Measurements from ENCODE around the gene FRMD8. TPM values are rescaled to one million over a fixed set of nuclear protein-coding genes. Genes with fewer than 3 reads are reported as not detected.

Gene FRMD8
- total RNA-seq, 2 donors from 2014 or later, result 20.0 to 46.8 TPM

GRCh38 chr11:65414776-65415498, 28.5 kb downstream of the FRMD8 start:
- Histone ChIP-seq H3K27ac (no peak overlapping the region), H3K4me1 (peaks cover 60% of the 10 kb centered on the region), H3K36me3 (replicated peaks in 1 of 2; ENCODE audit: insufficient read depth in 1 of 2, low read depth in 2 of 2) (peaks cover 0 to 3% of the 10 kb centered on the region in 2 donors), H3K4me3 (no peak overlapping the region), H3K27me3 (no peaks in the 10 kb centered on the region), H3K9me3 (no peaks in the 10 kb centered on the region)
- intact Hi-C loops (cut with DNase I), result loop anchor here (10.0 kb wide), 2 partner anchors 50 to 100 kb away; no protein-coding TSS in a partner anchor
- DNase-seq, result peak in 1 of 4 donors; percentile 12
- 76 to 92% methylated on average over 4 to 11 of the region's 11 CpGs for WGBS, 2 donors
- no peak for ATAC-seq
- TF ChIP-seq POLR2A (IDR thresholded peaks at IDR 0.05), result no peak

- H3K4me1 ChIP-seq, result peaks cover 67% of the 10 kb centered on the region
Measured at GRCh38 chr11:65415499-65416340, 29.3 kb downstream of the FRMD8 start.

GRCh38 chr11:65416341-65416824, 29.9 kb downstream of the FRMD8 start:
- Histone ChIP-seq H3K27ac (peak overlapping the region; percentile 98 to 100 (median 100)), H3K27me3 (no peaks in the 10 kb centered on the region), H3K4me3 (no peak overlapping the region), H3K36me3 (replicated peaks in 1 of 2; ENCODE audit: insufficient read depth in 1 of 2, low read depth in 2 of 2) (peaks cover 0 to 3% of the 10 kb centered on the region in 2 donors), H3K9me3 (no peaks in the 10 kb centered on the region), H3K4me1 (peaks cover 71% of the 10 kb centered on the region)
- intact Hi-C loops (cut with DNase I), result loop anchor here (10.0 kb wide), 2 partner anchors 48 to 98 kb away; no protein-coding TSS in a partner anchor
- 0 to 7% methylated on average over 1 to 18 of the region's 18 CpGs for WGBS, 2 donors
- peak; percentile 30 for ATAC-seq
- peak; percentile 92 to 94 (median 93) for DNase-seq
- TF ChIP-seq POLR2A (IDR thresholded peaks at IDR 0.05), result no peak
- peak in 5 of 7 experiments; percentile 93 to 99 (median 95) for TF ChIP-seq CTCF (IDR thresholded peaks at IDR 0.05)

More at GRCh38 chr11:65415499-65416340, 29.3 kb downstream of the FRMD8 start:
- Histone ChIP-seq H3K36me3 (replicated peaks in 1 of 2; ENCODE audit: insufficient read depth in 1 of 2, low read depth in 2 of 2) (peaks cover 0 to 3% of the 10 kb centered on the region in 2 donors), H3K27me3 (no peaks in the 10 kb centered on the region), H3K27ac (peak overlapping the region in 3 of 4 donors; percentile 98 to 100 (median 100)), H3K9me3 (no peaks in the 10 kb centered on the region), H3K4me3 (no peak overlapping the region)
- DNase-seq (peak in 1 of 4 donors; percentile 13), ATAC-seq (no peak)
- 45 to 63% methylated on average over 5 to 11 of the region's 11 CpGs for WGBS, 2 donors
- TF ChIP-seq CTCF (IDR thresholded peaks at IDR 0.05), result no peak
- no peak for TF ChIP-seq POLR2A (IDR thresholded peaks at IDR 0.05)
- intact Hi-C loops (cut with DNase I), result loop anchor here (10.0 kb wide), 2 partner anchors 49 to 99 kb away; no protein-coding TSS in a partner anchor

- 13 to 21% methylated on average over 10 to 14 of the region's 14 CpGs for WGBS, 2 donors
- no peaks in the 10 kb centered on the region for H3K36me3 ChIP-seq (replicated peaks in 1 of 2; ENCODE audit: insufficient read depth in 1 of 2, low read depth in 2 of 2)
- ATAC-seq (no peak), DNase-seq (peak; percentile 47 to 61 (median 60))
- peaks cover 68% of the 10 kb centered on the region for H3K4me1 ChIP-seq
- H3K27ac ChIP-seq, result peak overlapping the region; percentile 98 to 100 (median 100)
- no peak for TF ChIP-seq CTCF (IDR thresholded peaks at IDR 0.05)
- TF ChIP-seq POLR2A (IDR thresholded peaks at IDR 0.05), result no peak
- H3K9me3 ChIP-seq, result no peaks in the 10 kb centered on the region
- no peaks in the 10 kb centered on the region for H3K27me3 ChIP-seq
- no peak overlapping the region for H3K4me3 ChIP-seq
- intact Hi-C loops (cut with DNase I), result loop anchor here (10.0 kb wide), 2 partner anchors 48 to 98 kb away; no protein-coding TSS in a partner anchor
Measured at GRCh38 chr11:65416841-65417701, 30.6 kb downstream of the FRMD8 start.

Measured in body of pancreas (tissue), 4 donors.